PC-9 (cell line): ENCODE results near the gene MVB12B. TPM values are rescaled to one million over a fixed set of nuclear protein-coding genes. Genes with fewer than 3 reads are reported as not detected.

ENCODE experiments used
- BruUV-seq: library from RNA; stranded (reverse); fragments of 400-500 nt; replicated peaks from 2 replicates; lab custom pipeline; 2021; lab: Mats Ljungman, UMichigan
- CTCF ChIA-PET: fragments of 300-600 bp; sonication (Branson Sonifier 250); formaldehyde crosslinking; loops from one replicate; lab custom pipeline; 2022; ENCODE audit warnings: antibody characterized with exemption; lab: Charles Lee
- POLR2A ChIA-PET: fragments of 300-600 bp; sonication (Branson Sonifier 250); formaldehyde crosslinking; loops from one replicate; lab custom pipeline; 2022; ENCODE audit warnings: antibody characterized with exemption; ENCODE audit not compliant: unreplicated experiment; lab: Charles Lee
- DNase-seq, 2 experiments: peaks; one replicate each; pipeline versions ENCODE4 v3.0.0 to v3.0.0-alpha.2; 2015 to 2022; ENCODE audit warnings: mixed read lengths in 1 of 2
- H2AFZ ChIP-seq: fragments of 200-600 bp; sonication (generic); 2 replicates; pipeline ENCODE4 v1.8.1; 2017; ENCODE audit warnings: antibody characterized with exemption
- H3F3A ChIP-seq: fragments of 200-600 bp; sonication (generic); 2 replicates; pipeline ENCODE4 v1.8.1; 2017; ENCODE audit warnings: antibody characterized with exemption, mild to moderate bottlenecking, low read depth; ENCODE audit not compliant: insufficient read depth
- H3K27ac ChIP-seq: fragments of 200-600 bp; sonication (generic); 2 replicates; pipeline ENCODE4 v1.6.1; 2016; ENCODE audit warnings: mixed run types
- H3K27me3 ChIP-seq: fragments of 200-600 bp; sonication (generic); 2 replicates; pipeline ENCODE4 v1.6.1; 2016; ENCODE audit warnings: low read depth, mixed run types; ENCODE audit not compliant: insufficient read depth
- H3K36me3 ChIP-seq: fragments of 200-600 bp; sonication (generic); 2 replicates; pipeline ENCODE4 v1.6.1; 2016; ENCODE audit warnings: low read depth, mixed run types
- H3K4me1 ChIP-seq: fragments of 200-600 bp; sonication (generic); replicated peaks from 2 replicates; pipeline ENCODE4 v1.6.1; 2016; ENCODE audit warnings: mixed run types; ENCODE audit not compliant: insufficient read depth
- H3K4me2 ChIP-seq: fragments of 200-600 bp; sonication (generic); 2 replicates; pipeline ENCODE4 v1.6.1; 2017; ENCODE audit warnings: mixed run types
- H3K4me3 ChIP-seq: fragments of 200-600 bp; sonication (generic); 2 replicates; pipeline ENCODE4 v1.6.1; 2016; ENCODE audit warnings: mixed run types
- H3K79me2 ChIP-seq: fragments of 200-600 bp; sonication (generic); 2 replicates; pipeline ENCODE4 v1.6.1; 2017; ENCODE audit warnings: low read depth, mixed run types
- H3K9me2 ChIP-seq: fragments of 200-600 bp; sonication (generic); 2 replicates; pipeline ENCODE4 v1.8.1; 2017; ENCODE audit warnings: mild to moderate bottlenecking; ENCODE audit not compliant: insufficient read depth
- H3K9me3 ChIP-seq: fragments of 200-600 bp; sonication (generic); 2 replicates; pipeline ENCODE4 v1.8.1; 2016; ENCODE audit warnings: low read depth; ENCODE audit not compliant: insufficient read depth
- H4K20me1 ChIP-seq: fragments of 200-600 bp; sonication (generic); 2 replicates; pipeline ENCODE4 v1.8.1; 2017; ENCODE audit not compliant: insufficient read depth
- EZH2 ChIP-seq: fragments of 200-600 bp; sonication (generic); IDR thresholded peaks from 2 replicates; pipeline ENCODE4 v1.8.0; 2017; ENCODE audit warnings: antibody characterized with exemption, low read depth
- intact Hi-C: fragments of 100-400 bp; cut with micrococcal nuclease; formaldehyde crosslinking; loops from one replicate; pipeline ENCODE4 v1.10.0; 2022; ENCODE audit not compliant: unreplicated experiment
- total RNA-seq: library from RNA; stranded (reverse); gene quantifications from 2 replicates; pipeline ENCODE4 v1.2.3, GENCODE V29; 2021
- TF ChIP-seq, protein P1 (sequence below): fragments of 200-600 bp; sonication (generic); conservative IDR thresholded peaks from 2 replicates; pipeline ENCODE4 v1.6.1; 2017; ENCODE audit warnings: mixed run types, antibody characterized with exemption, mild to moderate bottlenecking, moderate library complexity

The MVB12B gene
- total RNA-seq, 1 experiment from 2014 or later: 8.8 TPM

DNA sequence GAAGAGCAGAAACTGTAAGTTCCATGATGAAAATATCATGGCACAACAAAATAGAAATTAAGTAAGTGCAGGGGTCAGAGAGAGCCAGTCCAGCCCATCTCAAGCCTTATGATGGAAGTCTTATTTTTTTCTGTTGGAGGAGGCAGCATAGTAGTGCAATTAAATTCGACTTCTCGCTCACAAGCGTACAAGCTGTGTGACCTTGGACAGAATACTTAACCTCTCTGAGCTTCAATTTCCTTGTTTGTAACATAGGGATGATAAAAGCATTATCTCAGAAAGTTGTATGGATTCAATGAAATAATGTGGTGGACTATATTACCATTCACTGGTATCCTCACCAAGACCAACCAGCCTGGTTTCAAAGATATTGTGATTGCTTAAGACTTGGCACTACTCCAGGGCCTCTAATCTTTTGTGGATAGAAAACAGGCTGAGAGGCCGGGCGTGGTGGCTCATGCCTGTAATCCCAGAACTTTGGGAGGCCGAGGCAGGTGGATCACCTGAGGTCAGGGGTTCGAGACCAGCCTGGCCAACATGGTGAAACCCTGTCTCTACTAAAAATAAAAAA is 26.8 kb upstream of the MVB12B start:
- no peaks in the 10 kb centered on the region for H3K27me3 ChIP-seq

DNA sequence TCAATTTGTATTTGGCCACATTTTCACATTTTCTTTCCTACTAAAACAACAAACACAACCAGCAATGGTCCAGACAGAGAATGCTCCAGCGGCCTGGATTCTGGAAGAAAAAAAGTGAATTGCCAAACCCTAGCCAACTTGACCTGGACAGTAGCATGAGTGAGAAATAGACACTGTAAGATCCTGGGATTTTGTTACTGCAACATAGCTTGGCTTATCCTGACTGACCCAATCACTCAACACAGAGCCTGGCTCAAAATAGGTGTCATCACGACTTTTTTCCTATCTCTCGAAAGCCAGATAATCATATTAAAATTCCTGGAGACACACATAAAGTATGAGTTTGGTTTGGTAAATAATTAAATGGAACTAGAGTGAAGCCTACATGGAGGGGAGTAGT is 25.4 kb upstream of the MVB12B start:
- no peak overlapping the region for H3K4me2 ChIP-seq
- no peak for TF ChIP-seq EZH2
- TF ChIP-seq, protein P1, sequence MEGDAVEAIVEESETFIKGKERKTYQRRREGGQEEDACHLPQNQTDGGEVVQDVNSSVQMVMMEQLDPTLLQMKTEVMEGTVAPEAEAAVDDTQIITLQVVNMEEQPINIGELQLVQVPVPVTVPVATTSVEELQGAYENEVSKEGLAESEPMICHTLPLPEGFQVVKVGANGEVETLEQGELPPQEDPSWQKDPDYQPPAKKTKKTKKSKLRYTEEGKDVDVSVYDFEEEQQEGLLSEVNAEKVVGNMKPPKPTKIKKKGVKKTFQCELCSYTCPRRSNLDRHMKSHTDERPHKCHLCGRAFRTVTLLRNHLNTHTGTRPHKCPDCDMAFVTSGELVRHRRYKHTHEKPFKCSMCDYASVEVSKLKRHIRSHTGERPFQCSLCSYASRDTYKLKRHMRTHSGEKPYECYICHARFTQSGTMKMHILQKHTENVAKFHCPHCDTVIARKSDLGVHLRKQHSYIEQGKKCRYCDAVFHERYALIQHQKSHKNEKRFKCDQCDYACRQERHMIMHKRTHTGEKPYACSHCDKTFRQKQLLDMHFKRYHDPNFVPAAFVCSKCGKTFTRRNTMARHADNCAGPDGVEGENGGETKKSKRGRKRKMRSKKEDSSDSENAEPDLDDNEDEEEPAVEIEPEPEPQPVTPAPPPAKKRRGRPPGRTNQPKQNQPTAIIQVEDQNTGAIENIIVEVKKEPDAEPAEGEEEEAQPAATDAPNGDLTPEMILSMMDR: no peak
- no peaks in the 10 kb centered on the region for H3K36me3 ChIP-seq
- H3F3A ChIP-seq: no peaks in the 10 kb centered on the region
- POLR2A ChIA-PET: interaction anchor here (0.8 kb wide), 1 partner anchor 95 kb away, joined by 4 read pairs; no protein-coding TSS in a partner anchor
- no peak for DNase-seq
- no peaks in the 10 kb centered on the region; the same call in 1 of the 2 replicates for H3K4me1 ChIP-seq
- no peaks in the 10 kb centered on the region for H3K27me3 ChIP-seq
- CTCF ChIA-PET: interaction anchor here (1.1 kb wide), 1 partner anchor 98 kb away, joined by 4 read pairs; no protein-coding TSS in a partner anchor
- intact Hi-C loops: loop anchor here (5.0 to 10.0 kb wide), 2 partner anchors 191 to 896 kb away; no protein-coding TSS in a partner anchor
- H3K27ac ChIP-seq: no peak overlapping the region
- no TSS peak for BruUV-seq
- H2AFZ ChIP-seq: no peak overlapping the region
- no peaks in the 10 kb centered on the region for H3K9me2 ChIP-seq
- no peaks in the 10 kb centered on the region for H3K79me2 ChIP-seq
- H4K20me1 ChIP-seq: no peaks in the 10 kb centered on the region
- H3K4me3 ChIP-seq: no peak overlapping the region
- no peaks in the 10 kb centered on the region for H3K9me3 ChIP-seq

More for the DNA sequence above, 26.8 kb upstream of the MVB12B start:
- Histone ChIP-seq H3K4me2 (no peak overlapping the region), H4K20me1 (no peaks in the 10 kb centered on the region), H3K9me2 (no peaks in the 10 kb centered on the region), H3K9me3 (no peaks in the 10 kb centered on the region), H3F3A (no peaks in the 10 kb centered on the region), H3K79me2 (no peaks in the 10 kb centered on the region), H3K4me3 (no peak overlapping the region), H3K27ac (no peak overlapping the region), H3K4me1 (no peaks in the 10 kb centered on the region; the same call in 1 of the 2 replicates), H2AFZ (no peak overlapping the region), H3K36me3 (no peaks in the 10 kb centered on the region)
- no TSS peak for BruUV-seq
- no peak for DNase-seq
- intact Hi-C loops: loop anchor here (5.0 to 10.0 kb wide), 2 partner anchors 193 to 895 kb away; no protein-coding TSS in a partner anchor
- TF ChIP-seq EZH2: no peak
- TF ChIP-seq, protein P1: no peak
- ChIA-PET POLR2A (interaction anchor here (0.5 kb wide), 1 partner anchor 923 kb away, joined by 3 read pairs; no protein-coding TSS in a partner anchor), CTCF (no interaction called here)

DNA sequence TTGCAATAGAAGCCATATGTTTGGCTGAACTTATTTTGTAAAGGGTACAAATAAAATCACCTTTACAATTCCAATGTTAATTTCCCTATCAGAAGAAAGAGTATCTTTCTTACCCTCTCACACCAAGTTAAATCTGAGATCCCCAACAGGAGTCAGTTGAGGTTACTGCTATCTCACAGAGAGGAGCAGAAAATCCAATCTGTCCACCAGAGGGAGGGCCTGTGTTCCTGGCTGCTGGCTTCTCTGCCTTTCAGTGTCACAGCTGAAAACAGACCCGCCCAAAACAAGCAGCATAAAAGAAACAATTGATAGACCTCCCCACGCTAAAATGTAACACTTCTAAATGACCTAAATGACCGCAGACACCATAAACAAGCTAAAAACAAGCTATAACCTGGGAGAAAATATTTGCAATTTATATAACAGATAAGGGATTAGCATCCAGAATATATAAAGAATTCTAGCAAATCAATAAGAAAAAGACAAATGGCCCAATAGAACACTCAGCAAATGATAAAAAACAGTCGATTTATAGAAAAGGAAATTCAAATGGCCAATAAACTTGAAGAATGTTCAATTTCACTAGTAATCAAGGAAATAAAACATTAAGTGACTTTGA is 24.5 kb upstream of the MVB12B start:
- POLR2A ChIA-PET: interaction anchor here (0.5 to 0.8 kb wide), 2 partner anchors 29 to 94 kb away, joined by 4 to 7 read pairs; no protein-coding TSS in a partner anchor
- no peaks in the 10 kb centered on the region for H3F3A ChIP-seq
- H3K4me3 ChIP-seq: no peak overlapping the region
- H2AFZ ChIP-seq: no peak overlapping the region
- CTCF ChIA-PET: interaction anchor here (0.6 to 1.1 kb wide), 3 partner anchors 10 to 648 kb away, joined by 3 to 6 read pairs (median 4); no protein-coding TSS in a partner anchor
- no peaks in the 10 kb centered on the region for H4K20me1 ChIP-seq
- TF ChIP-seq, protein P1: peak; percentile 78
- no peak for TF ChIP-seq EZH2
- intact Hi-C loops: loop anchor here (1.0 to 10.0 kb wide), 4 partner anchors 84 to 897 kb away; no protein-coding TSS in a partner anchor
- DNase-seq: peak; percentile 40 to 51
- no peak overlapping the region for H3K27ac ChIP-seq
- H3K4me1 ChIP-seq: no peaks in the 10 kb centered on the region
- H3K9me2 ChIP-seq: no peaks in the 10 kb centered on the region
- no peaks in the 10 kb centered on the region for H3K79me2 ChIP-seq
- no peaks in the 10 kb centered on the region for H3K36me3 ChIP-seq
- no TSS peak for BruUV-seq
- no peaks in the 10 kb centered on the region for H3K9me3 ChIP-seq
- no peak overlapping the region for H3K4me2 ChIP-seq
- no peaks in the 10 kb centered on the region for H3K27me3 ChIP-seq
